GM12878 (cell line): ENCODE results near the gene STAG1. TPM values are rescaled to one million over a fixed set of nuclear protein-coding genes. Genes with fewer than 3 reads are reported as not detected.

Experiments used
- ATAC-seq: fragments of 200-7000 bp; cut with Tn5 transposase; 3 replicates; pipeline ENCODE4 v1.9.1; 2020; ENCODE audit warnings: mild to moderate bottlenecking, moderate library complexity
- BruUV-seq: library from RNA; stranded (reverse); fragments of 400-500 nt; replicated peaks from 2 replicates; lab custom pipeline; 2021; lab: Mats Ljungman, UMichigan
- CTCF ChIA-PET: fragments of 300-600 bp; sonication (Branson Sonifier 250); formaldehyde crosslinking; extraction: SDS; loops from one replicate; lab custom pipeline; 2021; ENCODE audit warnings: inconsistent platforms; lab: Yijun Ruan, JAX
- POLR2A ChIA-PET: fragments of 350-600 bp; formaldehyde crosslinking; extraction: SDS; loops from one replicate; lab custom pipeline; 2021; ENCODE audit warnings: inconsistent platforms; lab: Charles Lee
- RAD21 ChIA-PET: fragments of 300-600 bp; sonication (Branson Sonifier 250); formaldehyde crosslinking; loops from one replicate; lab custom pipeline; 2023; ENCODE audit warnings: antibody characterized with exemption; ENCODE audit not compliant: unreplicated experiment; lab: Charles Lee
- SMC1A ChIA-PET: fragments of 300-600 bp; sonication (Branson Sonifier 250); formaldehyde crosslinking; loops from one replicate; lab custom pipeline; 2023; ENCODE audit not compliant: unreplicated experiment, uncharacterized antibody; lab: Charles Lee
- DNase-seq: peaks from one replicate; pipeline ENCODE4 v3.0.0-alpha.2; 2011; ENCODE audit warnings: low read depth, low spot score
- FAIRE-seq: peaks from 3 replicates; lab custom pipeline; 2011; peaks lifted over from hg19 to GRCh38; lab: Jason Lieb, UNC
- H2AFZ ChIP-seq: 2 replicates; pipeline ENCODE4 v1.6.0; 2011; ENCODE audit warnings: low read depth, low read length, control low read depth; ENCODE audit not compliant: control insufficient read depth
- H3K27ac ChIP-seq: 2 replicates; pipeline ENCODE4 v1.5.1; 2011; ENCODE audit warnings: control low read depth; ENCODE audit not compliant: control insufficient read depth, insufficient read depth
- H3K27me3 ChIP-seq, 2 experiments: replicated peaks in 1 of 2; 2 replicates each; pipeline versions ENCODE4 v1.6.0 to v1.6.1; 2011; ENCODE audit warnings: low read length in 1 of 2; ENCODE audit not compliant: control insufficient read depth in 2 of 2, insufficient read depth in 2 of 2
- H3K36me3 ChIP-seq, 2 experiments: 2 replicates each; pipeline ENCODE4 v1.5.1; 2011; ENCODE audit warnings: low read length in 1 of 2; ENCODE audit not compliant: control insufficient read depth in 2 of 2, insufficient read depth in 2 of 2
- H3K4me1 ChIP-seq: 2 replicates; pipeline ENCODE4 v1.6.1; 2011; ENCODE audit warnings: mild to moderate bottlenecking, low read length, moderate library complexity, mixed read lengths; ENCODE audit not compliant: control insufficient read depth, insufficient read depth
- H3K4me2 ChIP-seq: 2 replicates; pipeline ENCODE4 v1.6.0; 2011; ENCODE audit warnings: control low read depth; ENCODE audit not compliant: control insufficient read depth, insufficient read depth
- H3K4me3 ChIP-seq: fragments of 200-600 bp; sonication (generic); 2 replicates; pipeline ENCODE4 v1.5.1; 2016
- H3K79me2 ChIP-seq: 2 replicates; pipeline ENCODE4 v1.6.0; 2011; ENCODE audit warnings: low read length; ENCODE audit not compliant: control insufficient read depth, insufficient read depth
- H3K9ac ChIP-seq: 2 replicates; pipeline ENCODE4 v1.8.0; 2011; ENCODE audit warnings: low read length, control low read depth, mixed read lengths; ENCODE audit not compliant: control insufficient read depth, insufficient read depth
- H3K9me3 ChIP-seq: replicated peaks from 3 replicates; pipeline ENCODE4 v1.5.1; 2011; ENCODE audit warnings: mild to moderate bottlenecking, low read length; ENCODE audit not compliant: control insufficient read depth, insufficient read depth
- H4K20me1 ChIP-seq: 2 replicates; pipeline ENCODE4 v1.6.0; 2011; ENCODE audit not compliant: control insufficient read depth, insufficient read depth
- CHD2 ChIP-seq: IDR thresholded peaks from 2 replicates; pipeline ENCODE4 v1.6.1; 2011; ENCODE audit warnings: low read depth, low read length, improper control_type of control experiment, borderline replicate concordance
- JUNB ChIP-seq: IDR thresholded peaks from 2 replicates; pipeline ENCODE4 v1.6.1; 2016; ENCODE audit warnings: antibody characterized with exemption, mild to moderate bottlenecking
- NR2C2 ChIP-seq: IDR thresholded peaks from 2 replicates; pipeline ENCODE4 v1.6.1; 2011; ENCODE audit warnings: borderline replicate concordance, low read depth; ENCODE audit not compliant: control insufficient read depth, insufficient read length
- NR2F1 ChIP-seq: fragments of 450-650 bp; conservative IDR thresholded peaks from 2 replicates; pipeline ENCODE4 v1.6.1; 2017; ENCODE audit warnings: mild to moderate bottlenecking
- RBBP5 ChIP-seq: fragments of 200-600 bp; sonication (generic); conservative IDR thresholded peaks from 2 replicates; pipeline ENCODE4 v1.6.1; 2016
- STAT3 ChIP-seq: IDR thresholded peaks from 2 replicates; pipeline ENCODE4 v1.6.1; 2011; ENCODE audit warnings: low read depth, low read length, improper control_type of control experiment
- TBL1XR1 ChIP-seq: IDR thresholded peaks from 2 replicates; pipeline ENCODE4 v1.6.1; 2012; ENCODE audit warnings: low read depth, low read length, improper control_type of control experiment
- ZNF24 ChIP-seq: fragments of 450-650 bp; IDR thresholded peaks from 2 replicates; pipeline ENCODE4 v1.6.1; 2017; ENCODE audit warnings: antibody characterized with exemption, mild to moderate bottlenecking
- ZNF622 ChIP-seq: fragments of 450-650 bp; IDR thresholded peaks from 2 replicates; pipeline ENCODE4 v1.6.1; 2017; ENCODE audit warnings: mild to moderate bottlenecking, inconsistent platforms
- WGBS: methylation state at CpG from one replicate; pipeline ENCODE4 v1.1.6; 2016; ENCODE audit warnings: low lambda C conversion rate; ENCODE audit not compliant: insufficient replicate concordance, insufficient coverage; ENCODE audit errors: missing lambda C conversion rate; 5-methylcytosine and 5-hydroxymethylcytosine counted together
- in situ Hi-C: fragments of 300-500 bp; cut with MboI; formaldehyde crosslinking; loops from 9 replicates; pipeline ENCODE4 v1.14.3; 2018; ENCODE audit warnings: mixed read lengths
- intact Hi-C: fragments of 100-400 bp; cut with micrococcal nuclease; formaldehyde crosslinking; loops from one replicate; pipeline ENCODE4 v1.14.2; 2022; ENCODE audit not compliant: unreplicated experiment
- polyA plus RNA-seq, 11 experiments: library from polyadenylated mRNA; depleted of rRNA in 4 of 11; unstranded in 6 of 11; stranded (reverse) in 5 of 11; fragments of >200 nt; fragmentation: Nextera tagmentation in 4 of 11; fragmentation: Illumina TruSeq in 1 of 11; extraction: Ambion mirVana in 4 of 11; extraction: Trizol in 1 of 11; gene quantifications; 1 replicate in 1 of 11; 2 replicates in 10 of 11; pipeline versions ENCODE4 v1.2.1 to v1.2.3, GENCODE V29; 2011 to 2016; ENCODE audit warnings: inconsistent platforms in 2 of 11, missing spikeins in 2 of 11, low read depth in 1 of 11
- total RNA-seq, 4 experiments: library from RNA; depleted of rRNA in 3 of 4; stranded (reverse); fragments of >200 nt in 3 of 4; fragmentation: Illumina TruSeq in 1 of 4; extraction: Trizol in 1 of 4; gene quantifications; 2 replicates each; pipeline versions ENCODE4 v1.2.1 to v1.2.3, GENCODE V29; 2013 to 2021
- TF ChIP-seq, protein P1 (sequence below): fragments of 450-650 bp; IDR thresholded peaks from 2 replicates; pipeline ENCODE4 v1.6.1; 2016; ENCODE audit warnings: mild to moderate bottlenecking
- TF ChIP-seq, protein P2 (sequence below): fragments of 450-650 bp; IDR thresholded peaks from 2 replicates; pipeline ENCODE4 v1.6.1; 2017; ENCODE audit warnings: mild to moderate bottlenecking

STAG1 gene
- total and polyA plus RNA-seq, 10 of the 15 experiments (the other 5 are each of a cell fraction or from before 2014, with no cell fraction given): 4.4 to 30.1 (median 20.2) TPM

- TF ChIP-seq, protein P1, sequence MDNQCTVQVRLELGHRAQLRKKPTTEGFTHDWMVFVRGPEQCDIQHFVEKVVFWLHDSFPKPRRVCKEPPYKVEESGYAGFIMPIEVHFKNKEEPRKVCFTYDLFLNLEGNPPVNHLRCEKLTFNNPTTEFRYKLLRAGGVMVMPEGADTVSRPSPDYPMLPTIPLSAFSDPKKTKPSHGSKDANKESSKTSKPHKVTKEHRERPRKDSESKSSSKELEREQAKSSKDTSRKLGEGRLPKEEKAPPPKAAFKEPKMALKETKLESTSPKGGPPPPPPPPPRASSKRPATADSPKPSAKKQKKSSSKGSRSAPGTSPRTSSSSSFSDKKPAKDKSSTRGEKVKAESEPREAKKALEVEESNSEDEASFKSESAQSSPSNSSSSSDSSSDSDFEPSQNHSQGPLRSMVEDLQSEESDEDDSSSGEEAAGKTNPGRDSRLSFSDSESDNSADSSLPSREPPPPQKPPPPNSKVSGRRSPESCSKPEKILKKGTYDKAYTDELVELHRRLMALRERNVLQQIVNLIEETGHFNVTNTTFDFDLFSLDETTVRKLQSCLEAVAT: no peak
- TF ChIP-seq RBBP5: no peak
- TF ChIP-seq, protein P2, sequence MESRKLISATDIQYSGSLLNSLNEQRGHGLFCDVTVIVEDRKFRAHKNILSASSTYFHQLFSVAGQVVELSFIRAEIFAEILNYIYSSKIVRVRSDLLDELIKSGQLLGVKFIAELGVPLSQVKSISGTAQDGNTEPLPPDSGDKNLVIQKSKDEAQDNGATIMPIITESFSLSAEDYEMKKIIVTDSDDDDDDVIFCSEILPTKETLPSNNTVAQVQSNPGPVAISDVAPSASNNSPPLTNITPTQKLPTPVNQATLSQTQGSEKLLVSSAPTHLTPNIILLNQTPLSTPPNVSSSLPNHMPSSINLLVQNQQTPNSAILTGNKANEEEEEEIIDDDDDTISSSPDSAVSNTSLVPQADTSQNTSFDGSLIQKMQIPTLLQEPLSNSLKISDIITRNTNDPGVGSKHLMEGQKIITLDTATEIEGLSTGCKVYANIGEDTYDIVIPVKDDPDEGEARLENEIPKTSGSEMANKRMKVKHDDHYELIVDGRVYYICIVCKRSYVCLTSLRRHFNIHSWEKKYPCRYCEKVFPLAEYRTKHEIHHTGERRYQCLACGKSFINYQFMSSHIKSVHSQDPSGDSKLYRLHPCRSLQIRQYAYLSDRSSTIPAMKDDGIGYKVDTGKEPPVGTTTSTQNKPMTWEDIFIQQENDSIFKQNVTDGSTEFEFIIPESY: no peak
Observed at GRCh38 chr3:136696797-136697196, 55.4 kb downstream of the STAG1 start (continued).

- H2AFZ ChIP-seq: no peak overlapping the region
- RAD21 ChIA-PET: interaction anchor here (0.6 kb wide), 1 partner anchor 58 kb away, joined by 3 read pairs; no protein-coding TSS in a partner anchor
- no peak overlapping the region for H3K9ac ChIP-seq
- in situ Hi-C loops (no loop called here), intact Hi-C loops (no loop called here)
- SMC1A ChIA-PET: interaction anchor here (1.3 kb wide), 1 partner anchor 8 kb away, joined by 8 read pairs; no protein-coding TSS in a partner anchor
- POLR2A ChIA-PET: interaction anchor here (1.6 kb wide), 1 partner anchor 18 kb away, joined by 4 read pairs; no protein-coding TSS in a partner anchor
- TF ChIP-seq JUNB: no peak
- TF ChIP-seq ZNF622: no peak
- no peak for TF ChIP-seq NR2C2
- TF ChIP-seq CHD2: no peak
- no peak for TF ChIP-seq ZNF24
- TF ChIP-seq, protein P1: no peak
- TF ChIP-seq STAT3: no peak
- TF ChIP-seq NR2F1: no peak
- no peak for TF ChIP-seq TBL1XR1
- no peaks in the 10 kb centered on the region for H4K20me1 ChIP-seq
- H3K4me3 ChIP-seq: no peak overlapping the region
- DNase-seq: no peak
- ATAC-seq: no peak
- H3K4me1 ChIP-seq: no peaks in the 10 kb centered on the region
- no TSS peak for BruUV-seq
- peaks cover 20% of the 10 kb centered on the region for H3K9me3 ChIP-seq
- no peaks in the 10 kb centered on the region for H3K36me3 ChIP-seq
- FAIRE-seq: no peak
- CTCF ChIA-PET: interaction anchor here (0.8 kb wide), 1 partner anchor 8 kb away, joined by 4 read pairs; no protein-coding TSS in a partner anchor
- H3K27ac ChIP-seq: no peak overlapping the region
- H3K27me3 ChIP-seq: no peaks in the 10 kb centered on the region
- WGBS: 65% methylated on average over 2 of the region's 2 CpGs
- H3K79me2 ChIP-seq: peaks cover 22% of the 10 kb centered on the region
- H3K4me2 ChIP-seq: no peak overlapping the region
Observed at GRCh38 chr3:136694321-136694720, 57.9 kb downstream of the STAG1 start.
